ENCODE results near the gene TP53I3.
"Not testable (repeated sequence)": the region's sequence is repeated elsewhere in the genome, so short reads cannot be mapped to it uniquely, and the experiment has no call there.

TP53I3 gene

GRCh38 chr2:24045511-24046508, 38.8 kb downstream of the TP53I3 start:
- no peak for DNase-seq (ENCODE audit: low spot score in 2 of 2)
- no peaks in the 10 kb centered on the region for H3K36me3 ChIP-seq (replicated peaks)
- in situ Hi-C loops (cut with MboI; ENCODE audit: low sequenced_read_pairs): no loop called here
- no peaks in the 10 kb centered on the region for H3K9me3 ChIP-seq
- no peaks in the 10 kb centered on the region for H3K27me3 ChIP-seq (ENCODE audit: low read depth)
- H3K4me1 ChIP-seq: peaks cover 15% of the 10 kb centered on the region
- peak overlapping the region; percentile 63 for H3K4me3 ChIP-seq

- H3K27me3 ChIP-seq (ENCODE audit: low read depth); H3K4me3 ChIP-seq; H3K4me1 ChIP-seq; in situ Hi-C loops (cut with MboI; ENCODE audit: low sequenced_read_pairs); DNase-seq (ENCODE audit: low spot score in 2 of 2); H3K9me3 ChIP-seq: not testable (repeated sequence)
- H3K36me3 ChIP-seq (replicated peaks): peaks cover 12% of the 10 kb centered on the region
Measured at GRCh38 chr2:24043133-24043532, 41.5 kb downstream of the TP53I3 start.

- in situ Hi-C loops (cut with MboI; ENCODE audit: low sequenced_read_pairs): no loop called here
- no peak for DNase-seq (ENCODE audit: low spot score in 2 of 2)
- H3K27me3 ChIP-seq (ENCODE audit: low read depth): no peaks in the 10 kb centered on the region
Measured at GRCh38 chr2:24040511-24040910, 44.1 kb downstream of the TP53I3 start.

GRCh38 chr2:24038786-24039499, 45.7 kb downstream of the TP53I3 start:
- peaks cover 23% of the 10 kb centered on the region for H3K36me3 ChIP-seq (replicated peaks)
- no peak for DNase-seq (ENCODE audit: low spot score in 2 of 2)
- H3K4me3 ChIP-seq: no peak overlapping the region
- no peaks in the 10 kb centered on the region for H3K27me3 ChIP-seq (ENCODE audit: low read depth)
- in situ Hi-C loops (cut with MboI; ENCODE audit: low sequenced_read_pairs): no loop called here
- no peaks in the 10 kb centered on the region for H3K9me3 ChIP-seq
- H3K4me1 ChIP-seq: no peaks in the 10 kb centered on the region; the same call in 1 of the 2 replicates

More at GRCh38 chr2:24040511-24040910, 44.1 kb downstream of the TP53I3 start:
- Histone ChIP-seq H3K4me1 (no peaks in the 10 kb centered on the region), H3K9me3 (no peaks in the 10 kb centered on the region), H3K4me3 (no peak overlapping the region), H3K36me3 (replicated peaks) (peaks cover 23% of the 10 kb centered on the region)
